RWPE2 (cell line): ENCODE data around the gene PRDX2.
A peak's percentile ranks its signal among the peaks of the same experiment; 100 is the strongest.

Source experiments
- ATAC-seq: fragments of 200-7000 bp; cut with Tn5 transposase; 3 replicates; pipeline ENCODE4 v1.9.1; 2021; ENCODE audit warnings: low read depth
- DNase-seq: peaks from one replicate; pipeline ENCODE4 v3.0.0-alpha.2; 2020; ENCODE audit warnings: low spot score
- H3K27ac ChIP-seq: fragments of 450-650 bp; 2 replicates; pipeline ENCODE4 v1.5.1; 2017; ENCODE audit warnings: mild to moderate bottlenecking; ENCODE audit not compliant: poor library complexity, severe bottlenecking
- H3K27me3 ChIP-seq: fragments of 250-450 bp; sonication (Bioruptor Pico); 2 replicates; pipeline ENCODE4 v1.5.1; 2021; ENCODE audit warnings: mild to moderate bottlenecking, moderate library complexity; ENCODE audit not compliant: insufficient read depth, poor library complexity, severe bottlenecking
- H3K36me3 ChIP-seq: fragments of 250-450 bp; sonication (Bioruptor Pico); 2 replicates; pipeline ENCODE4 v1.5.1; 2020; ENCODE audit warnings: low read depth, mild to moderate bottlenecking, moderate library complexity
- H3K4me1 ChIP-seq: fragments of 250-450 bp; sonication (Bioruptor Pico); 2 replicates; pipeline ENCODE4 v1.5.1; 2021; ENCODE audit warnings: mild to moderate bottlenecking, moderate library complexity; ENCODE audit not compliant: insufficient read depth, poor library complexity, severe bottlenecking
- H3K4me3 ChIP-seq: fragments of 250-450 bp; sonication (Bioruptor Pico); 2 replicates; pipeline ENCODE4 v1.5.1; 2021; ENCODE audit warnings: mild to moderate bottlenecking, moderate library complexity; ENCODE audit not compliant: severe bottlenecking
- H3K9me3 ChIP-seq: fragments of 250-450 bp; sonication (Bioruptor Pico); 2 replicates; pipeline ENCODE4 v1.5.1; 2021; ENCODE audit warnings: mild to moderate bottlenecking, moderate library complexity; ENCODE audit not compliant: severe bottlenecking
- CTCF ChIP-seq: fragments of 450-650 bp; IDR thresholded peaks from one replicate; pipeline ENCODE4 v1.5.1; 2017; ENCODE audit warnings: mild to moderate bottlenecking, moderate library complexity; ENCODE audit not compliant: poor library complexity, severe bottlenecking

PRDX2 gene

DNA sequence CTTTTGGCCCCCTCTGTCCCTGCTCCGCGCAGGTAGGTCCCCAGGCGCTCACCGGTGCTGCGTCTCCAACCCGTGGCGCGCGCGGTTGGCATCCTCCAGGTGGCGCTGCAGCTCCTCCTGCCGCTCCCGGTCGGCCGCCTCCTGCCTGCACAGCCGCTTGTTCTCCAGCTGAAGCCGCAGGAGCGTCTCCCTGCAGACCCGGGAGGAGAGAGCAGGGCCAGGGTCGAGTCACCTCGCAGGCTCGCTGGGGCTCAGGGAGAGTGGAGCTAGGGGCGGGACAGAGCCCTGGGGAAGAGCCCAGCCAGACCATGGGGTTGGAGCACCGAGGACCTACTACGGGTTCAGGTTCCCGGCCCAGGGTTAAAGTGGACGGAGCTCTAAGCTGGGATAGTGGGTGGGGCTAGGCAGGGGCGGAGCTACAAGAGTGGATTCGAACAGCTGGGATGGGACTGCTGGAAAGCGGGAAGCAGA is 35.5 kb downstream of the PRDX2 start:
- Histone ChIP-seq H3K4me1 (no peaks in the 10 kb centered on the region), H3K27ac (no peak overlapping the region), H3K9me3 (no peaks in the 10 kb centered on the region), H3K36me3 (peaks cover 55% of the 10 kb centered on the region), H3K27me3 (no peaks in the 10 kb centered on the region), H3K4me3 (no peak overlapping the region)
- ATAC-seq = peak; percentile 25; the same call in 1 of the 3 replicates
- no peak for TF ChIP-seq CTCF
- no peak for DNase-seq

GRCh38 chr19:12764698-12765097 is 36.9 kb downstream of the PRDX2 start:
- no peak for ATAC-seq
- no peak overlapping the region for H3K27ac ChIP-seq
- H3K4me3 ChIP-seq = no peak overlapping the region
- peaks cover 51% of the 10 kb centered on the region for H3K36me3 ChIP-seq
- H3K4me1 ChIP-seq = no peaks in the 10 kb centered on the region
- no peaks in the 10 kb centered on the region for H3K9me3 ChIP-seq
- DNase-seq = no peak
- no peaks in the 10 kb centered on the region for H3K27me3 ChIP-seq
- no peak for TF ChIP-seq CTCF

DNA sequence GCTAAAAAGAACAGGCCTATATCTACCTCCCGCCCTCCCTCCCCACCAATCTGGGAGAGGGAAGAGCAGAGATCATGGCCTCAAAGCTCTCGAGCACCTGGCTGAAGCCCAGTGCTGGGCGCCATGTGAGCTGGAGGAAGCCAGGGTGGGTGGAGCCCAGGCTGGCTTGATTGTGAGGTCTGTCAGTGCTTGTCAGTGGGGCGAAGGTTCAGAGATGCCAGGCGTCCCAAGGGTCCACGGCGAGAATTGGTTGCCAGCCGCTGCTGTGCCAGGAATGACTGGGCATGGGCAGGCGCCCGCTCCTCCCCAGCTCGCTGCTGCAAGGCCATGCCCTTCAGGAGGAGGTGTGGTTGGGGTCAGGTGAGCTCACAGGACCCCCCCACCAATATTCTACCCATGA is 38.5 kb downstream of the PRDX2 start:
- no peak for TF ChIP-seq CTCF
- no peaks in the 10 kb centered on the region for H3K4me1 ChIP-seq
- no peak for DNase-seq
- no peaks in the 10 kb centered on the region for H3K9me3 ChIP-seq
- no peak overlapping the region for H3K4me3 ChIP-seq
- ATAC-seq = no peak
- no peaks in the 10 kb centered on the region for H3K27me3 ChIP-seq
- H3K27ac ChIP-seq = no peak overlapping the region
- peaks cover 42% of the 10 kb centered on the region for H3K36me3 ChIP-seq

DNA sequence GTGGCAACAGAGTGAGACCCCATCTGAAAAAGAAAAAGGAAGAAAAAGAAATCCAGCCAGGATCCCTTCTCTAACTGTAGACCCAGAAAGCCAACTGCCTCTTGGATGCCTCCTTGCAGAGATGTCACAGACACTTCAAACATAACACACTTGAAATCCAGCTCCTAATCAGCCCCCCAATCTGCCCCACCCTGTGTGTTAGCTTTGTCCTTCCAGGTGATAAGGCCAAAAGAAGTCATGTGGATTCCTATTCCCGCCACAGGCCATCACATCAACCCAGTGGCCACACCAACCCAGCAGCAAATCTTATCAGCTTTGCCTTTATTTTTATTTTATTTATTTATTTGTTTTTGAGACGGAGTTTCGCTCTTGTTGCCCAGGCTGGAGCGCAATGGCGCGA is 41.9 kb downstream of the PRDX2 start:
- no peak for TF ChIP-seq CTCF
- H3K27me3 ChIP-seq = no peaks in the 10 kb centered on the region
- DNase-seq = no peak
- no peaks in the 10 kb centered on the region for H3K4me1 ChIP-seq
- H3K9me3 ChIP-seq = no peaks in the 10 kb centered on the region
- no peak overlapping the region for H3K4me3 ChIP-seq
- no peak for ATAC-seq
- no peak overlapping the region for H3K27ac ChIP-seq
- H3K36me3 ChIP-seq = peaks cover 23% of the 10 kb centered on the region

GRCh38 chr19:12757544-12758274 is 43.9 kb downstream of the PRDX2 start:
- Histone ChIP-seq H3K36me3 (peaks cover 4% of the 10 kb centered on the region; the same call in 1 of the 2 replicates), H3K9me3 (no peaks in the 10 kb centered on the region), H3K27me3 (no peaks in the 10 kb centered on the region), H3K27ac (no peak overlapping the region), H3K4me1 (no peaks in the 10 kb centered on the region), H3K4me3 (peak overlapping the region; percentile 4)
- TF ChIP-seq CTCF = peak; percentile 82
- DNase-seq = no peak
- peak; percentile 56 for ATAC-seq
